ENCODE measurements around the gene USH1C. TPM values are rescaled to one million over a fixed set of nuclear protein-coding genes. Genes with fewer than 3 reads are reported as not detected.

The USH1C gene
- total RNA-seq, 4 donors from 2014 or later: 0.35 to 0.46 TPM; not detected in 2

DNA sequence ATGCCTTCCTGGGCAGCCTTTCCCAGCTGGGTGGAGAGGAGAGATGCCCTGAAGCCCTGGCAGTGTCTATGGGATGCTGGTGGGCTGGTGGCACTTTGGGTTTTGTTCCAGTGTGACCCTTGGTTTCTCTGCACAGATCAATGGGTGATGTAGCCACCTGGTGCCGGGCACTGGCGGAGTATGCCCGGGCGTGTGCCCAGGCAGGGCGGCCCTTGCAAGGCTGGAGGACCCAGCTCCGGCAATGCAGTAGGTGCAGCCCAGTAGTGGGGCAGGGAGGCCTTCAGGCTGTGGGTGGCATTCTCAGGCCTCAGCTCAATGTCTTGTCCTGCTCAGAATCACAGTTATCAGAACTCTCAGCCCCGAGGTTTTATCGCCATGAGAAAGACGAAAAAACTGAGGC is 14.7 kb upstream of the USH1C start:
- H3K4me1 ChIP-seq: no peaks in the 10 kb centered on the region
- H3K9me3 ChIP-seq: no peaks in the 10 kb centered on the region
- H3K4me3 ChIP-seq: no peak overlapping the region
- H3K27me3 ChIP-seq: no peaks in the 10 kb centered on the region
- TF ChIP-seq, protein P1, sequence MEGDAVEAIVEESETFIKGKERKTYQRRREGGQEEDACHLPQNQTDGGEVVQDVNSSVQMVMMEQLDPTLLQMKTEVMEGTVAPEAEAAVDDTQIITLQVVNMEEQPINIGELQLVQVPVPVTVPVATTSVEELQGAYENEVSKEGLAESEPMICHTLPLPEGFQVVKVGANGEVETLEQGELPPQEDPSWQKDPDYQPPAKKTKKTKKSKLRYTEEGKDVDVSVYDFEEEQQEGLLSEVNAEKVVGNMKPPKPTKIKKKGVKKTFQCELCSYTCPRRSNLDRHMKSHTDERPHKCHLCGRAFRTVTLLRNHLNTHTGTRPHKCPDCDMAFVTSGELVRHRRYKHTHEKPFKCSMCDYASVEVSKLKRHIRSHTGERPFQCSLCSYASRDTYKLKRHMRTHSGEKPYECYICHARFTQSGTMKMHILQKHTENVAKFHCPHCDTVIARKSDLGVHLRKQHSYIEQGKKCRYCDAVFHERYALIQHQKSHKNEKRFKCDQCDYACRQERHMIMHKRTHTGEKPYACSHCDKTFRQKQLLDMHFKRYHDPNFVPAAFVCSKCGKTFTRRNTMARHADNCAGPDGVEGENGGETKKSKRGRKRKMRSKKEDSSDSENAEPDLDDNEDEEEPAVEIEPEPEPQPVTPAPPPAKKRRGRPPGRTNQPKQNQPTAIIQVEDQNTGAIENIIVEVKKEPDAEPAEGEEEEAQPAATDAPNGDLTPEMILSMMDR (IDR thresholded peaks at IDR 0.05): no peak
- TF ChIP-seq POLR2A (IDR thresholded peaks at IDR 0.05): no peak
- DNase-seq: no peak
- intact Hi-C loops (cut with DNase I; ENCODE audit: low total_unique reads): no loop called here
- H3K36me3 ChIP-seq: no peaks in the 10 kb centered on the region
- H3K27ac ChIP-seq: no peak overlapping the region

GRCh38 chr11:17558025-17558780 is 14.0 kb upstream of the USH1C start:
- H3K36me3 ChIP-seq: no peaks in the 10 kb centered on the region
- no peaks in the 10 kb centered on the region for H3K27me3 ChIP-seq
- H3K27ac ChIP-seq: no peak overlapping the region
- no peak for DNase-seq
- TF ChIP-seq, protein P1 (IDR thresholded peaks at IDR 0.05): no peak
- TF ChIP-seq POLR2A (IDR thresholded peaks at IDR 0.05): no peak
- H3K4me3 ChIP-seq: no peak overlapping the region
- H3K4me1 ChIP-seq: no peaks in the 10 kb centered on the region
- intact Hi-C loops (cut with DNase I; ENCODE audit: low total_unique reads): no loop called here
- no peaks in the 10 kb centered on the region for H3K9me3 ChIP-seq

DNA sequence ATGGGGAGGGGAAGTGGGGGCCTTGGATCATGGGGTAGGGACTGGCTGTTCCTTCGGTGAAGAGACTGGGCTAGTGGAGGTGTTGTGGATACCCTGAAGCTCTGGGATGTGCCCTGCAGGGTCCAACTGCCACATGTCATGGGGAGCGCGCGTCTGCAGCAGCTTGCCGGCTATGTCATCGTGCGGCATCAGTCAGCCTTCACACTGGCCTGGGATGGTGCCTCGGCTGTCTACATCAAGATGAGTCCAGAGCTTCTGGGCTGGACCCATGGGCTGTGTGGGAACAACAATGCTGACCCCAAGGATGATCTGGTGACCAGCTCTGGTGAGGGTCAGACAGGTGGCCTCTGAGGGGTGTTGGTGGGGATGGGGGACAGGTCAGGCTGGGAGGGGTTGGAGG is 12.8 kb upstream of the USH1C start:
- Histone ChIP-seq H3K9me3 (no peaks in the 10 kb centered on the region), H3K36me3 (no peaks in the 10 kb centered on the region), H3K4me3 (no peak overlapping the region), H3K27ac (no peak overlapping the region), H3K4me1 (no peaks in the 10 kb centered on the region), H3K27me3 (no peaks in the 10 kb centered on the region)
- DNase-seq: no peak
- intact Hi-C loops (cut with DNase I; ENCODE audit: low total_unique reads): no loop called here
- TF ChIP-seq POLR2A (IDR thresholded peaks at IDR 0.05): no peak
- TF ChIP-seq, protein P1 (IDR thresholded peaks at IDR 0.05): no peak

GRCh38 chr11:17554487-17554886 is 10.3 kb upstream of the USH1C start:
- TF ChIP-seq, protein P1 (IDR thresholded peaks at IDR 0.05): no peak
- TF ChIP-seq POLR2A (IDR thresholded peaks at IDR 0.05): no peak
- DNase-seq: no peak
- Histone ChIP-seq H3K36me3 (no peaks in the 10 kb centered on the region), H3K4me3 (no peak overlapping the region), H3K27ac (no peak overlapping the region), H3K27me3 (no peaks in the 10 kb centered on the region), H3K4me1 (no peaks in the 10 kb centered on the region), H3K9me3 (no peaks in the 10 kb centered on the region)
- intact Hi-C loops (cut with DNase I; ENCODE audit: low total_unique reads): no loop called here

- intact Hi-C loops (cut with DNase I; ENCODE audit: low total_unique reads): no loop called here
- DNase-seq: no peak
These were observed 9.0 kb upstream of the USH1C start for GRCh38 chr11:17553249-17553546.

More at GRCh38 chr11:17553249-17553546, 9.0 kb upstream of the USH1C start:
- no peaks in the 10 kb centered on the region for H3K36me3 ChIP-seq
- H3K27ac ChIP-seq: no peak overlapping the region
- H3K9me3 ChIP-seq: no peaks in the 10 kb centered on the region
- TF ChIP-seq, protein P1 (IDR thresholded peaks at IDR 0.05): no peak
- no peak for TF ChIP-seq POLR2A (IDR thresholded peaks at IDR 0.05)
- H3K4me1 ChIP-seq: no peaks in the 10 kb centered on the region
- H3K4me3 ChIP-seq: no peak overlapping the region
- H3K27me3 ChIP-seq: no peaks in the 10 kb centered on the region

Data from uterus (tissue), 4 donors.